Measurements from ENCODE around the gene ADAMTSL3.

Gene ADAMTSL3

DNA sequence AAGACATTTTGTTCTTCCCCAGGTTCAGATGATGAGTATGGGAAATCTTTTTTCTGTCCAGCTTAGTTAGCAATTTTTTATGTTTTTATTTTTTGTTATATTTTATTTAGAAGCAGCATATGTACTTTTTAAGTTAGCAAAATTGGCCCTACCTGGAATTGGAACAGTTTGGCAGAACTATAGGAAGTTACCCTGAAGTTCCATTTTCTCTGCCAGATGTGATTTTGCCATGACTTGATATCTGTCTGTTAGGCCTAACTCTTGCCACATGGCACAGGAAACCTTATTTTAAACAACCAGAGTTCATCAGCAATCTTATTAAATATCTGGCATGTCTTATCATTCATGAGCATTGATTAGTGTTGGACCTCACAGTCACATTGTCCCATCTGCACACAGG is 67.1 kb downstream of the ADAMTSL3 start:
- no peak for DNase-seq (ENCODE audit: low read depth)

DNA sequence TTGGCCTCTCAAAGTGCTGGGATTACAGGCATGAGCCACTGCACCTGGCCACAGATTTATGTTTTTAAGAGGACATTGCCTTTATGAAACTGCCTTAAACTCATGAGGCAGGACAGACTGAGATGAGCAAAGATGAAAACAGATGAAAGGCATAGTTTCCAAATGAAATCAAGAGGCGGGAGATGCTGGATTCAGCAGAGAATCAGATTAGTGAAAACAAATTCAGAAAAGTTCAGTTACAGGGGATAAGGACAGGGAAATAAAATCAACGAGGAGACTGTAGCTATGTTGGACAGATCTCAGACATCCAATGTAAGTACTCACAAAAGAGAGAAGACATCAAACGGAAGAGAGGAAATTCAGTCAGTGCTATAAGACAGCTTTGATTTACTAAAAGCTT is 68.1 kb downstream of the ADAMTSL3 start:
- no peak for DNase-seq (ENCODE audit: low read depth)
- H3K4me3 ChIP-seq (ENCODE audit: low read depth, low read length) = no peak overlapping the region
- TF ChIP-seq, protein P1, sequence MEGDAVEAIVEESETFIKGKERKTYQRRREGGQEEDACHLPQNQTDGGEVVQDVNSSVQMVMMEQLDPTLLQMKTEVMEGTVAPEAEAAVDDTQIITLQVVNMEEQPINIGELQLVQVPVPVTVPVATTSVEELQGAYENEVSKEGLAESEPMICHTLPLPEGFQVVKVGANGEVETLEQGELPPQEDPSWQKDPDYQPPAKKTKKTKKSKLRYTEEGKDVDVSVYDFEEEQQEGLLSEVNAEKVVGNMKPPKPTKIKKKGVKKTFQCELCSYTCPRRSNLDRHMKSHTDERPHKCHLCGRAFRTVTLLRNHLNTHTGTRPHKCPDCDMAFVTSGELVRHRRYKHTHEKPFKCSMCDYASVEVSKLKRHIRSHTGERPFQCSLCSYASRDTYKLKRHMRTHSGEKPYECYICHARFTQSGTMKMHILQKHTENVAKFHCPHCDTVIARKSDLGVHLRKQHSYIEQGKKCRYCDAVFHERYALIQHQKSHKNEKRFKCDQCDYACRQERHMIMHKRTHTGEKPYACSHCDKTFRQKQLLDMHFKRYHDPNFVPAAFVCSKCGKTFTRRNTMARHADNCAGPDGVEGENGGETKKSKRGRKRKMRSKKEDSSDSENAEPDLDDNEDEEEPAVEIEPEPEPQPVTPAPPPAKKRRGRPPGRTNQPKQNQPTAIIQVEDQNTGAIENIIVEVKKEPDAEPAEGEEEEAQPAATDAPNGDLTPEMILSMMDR (IDR thresholded peaks at IDR 0.05; ENCODE audit: low read depth, low read length, missing control alignments) = no peak

More for the DNA sequence above, 67.1 kb downstream of the ADAMTSL3 start:
- TF ChIP-seq, protein P1 (IDR thresholded peaks at IDR 0.05; ENCODE audit: low read depth, low read length, missing control alignments) = no peak
- no peak overlapping the region for H3K4me3 ChIP-seq (ENCODE audit: low read depth, low read length)

DNA sequence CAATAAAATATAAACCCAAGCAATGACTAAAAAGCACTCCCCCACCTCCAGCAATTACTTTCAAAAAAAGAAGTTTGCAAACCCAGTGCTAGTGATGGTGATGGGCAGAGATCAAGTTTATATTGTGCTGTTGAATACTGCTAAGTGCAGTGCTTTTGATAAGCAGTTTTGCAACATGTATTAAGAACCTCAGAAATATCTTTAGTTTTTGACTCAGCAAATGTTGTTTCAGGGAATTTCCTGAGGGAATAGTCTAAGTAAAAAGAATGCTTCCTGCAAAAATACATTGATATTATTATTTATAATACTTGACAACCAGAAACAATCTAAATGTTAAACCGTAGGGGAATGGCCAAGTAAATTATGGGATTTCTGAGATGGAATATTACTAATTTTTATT is 69.3 kb downstream of the ADAMTSL3 start:
- no peak overlapping the region for H3K4me3 ChIP-seq (ENCODE audit: low read depth, low read length)
- DNase-seq (ENCODE audit: low read depth) = no peak
- TF ChIP-seq, protein P1 (IDR thresholded peaks at IDR 0.05; ENCODE audit: low read depth, low read length, missing control alignments) = no peak

DNA sequence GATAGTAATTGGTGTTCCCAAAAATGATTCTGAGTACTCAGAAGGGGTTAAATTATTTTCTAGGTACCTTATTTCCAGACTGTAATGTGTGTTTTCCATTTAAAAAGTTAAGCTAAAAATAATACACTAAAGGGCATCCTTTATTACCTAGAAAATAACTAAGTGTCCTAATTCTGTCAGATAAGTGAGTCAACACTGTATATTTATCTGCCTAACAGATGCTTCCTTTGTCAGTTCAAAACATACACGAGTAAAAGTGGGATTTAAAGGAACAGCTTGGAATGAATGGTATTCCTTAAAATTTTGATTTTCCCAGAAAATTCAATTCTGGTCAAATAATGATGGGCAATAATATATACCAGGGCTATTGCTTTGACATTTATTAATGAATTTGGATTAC is 78.3 kb downstream of the ADAMTSL3 start:
- TF ChIP-seq, protein P1 (IDR thresholded peaks at IDR 0.05; ENCODE audit: low read depth, low read length, missing control alignments) = no peak
- DNase-seq (ENCODE audit: low read depth) = no peak
- H3K4me3 ChIP-seq (ENCODE audit: low read depth, low read length) = no peak overlapping the region

DNA sequence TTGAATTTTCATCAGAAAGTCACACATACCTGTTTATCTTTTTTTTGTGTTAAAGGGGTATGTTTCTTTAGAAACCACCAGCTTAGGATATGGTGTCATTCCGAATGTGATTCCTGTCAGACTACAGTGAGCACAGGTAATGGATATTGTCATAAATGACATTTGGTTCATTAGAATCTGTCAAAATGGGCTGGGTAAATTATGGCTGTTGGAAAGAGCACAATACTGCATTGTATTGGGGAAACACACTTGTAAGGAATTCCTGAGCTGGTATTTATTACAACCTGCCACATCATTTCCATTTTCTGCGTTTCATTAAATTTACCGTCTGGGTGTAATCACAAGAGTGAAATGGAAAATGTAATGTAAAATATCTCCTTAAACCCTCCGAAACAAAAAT is 78.8 kb downstream of the ADAMTSL3 start:
- DNase-seq (ENCODE audit: low read depth) = no peak
- no peak overlapping the region for H3K4me3 ChIP-seq (ENCODE audit: low read depth, low read length)
- TF ChIP-seq, protein P1 (IDR thresholded peaks at IDR 0.05; ENCODE audit: low read depth, low read length, missing control alignments) = no peak

DNA sequence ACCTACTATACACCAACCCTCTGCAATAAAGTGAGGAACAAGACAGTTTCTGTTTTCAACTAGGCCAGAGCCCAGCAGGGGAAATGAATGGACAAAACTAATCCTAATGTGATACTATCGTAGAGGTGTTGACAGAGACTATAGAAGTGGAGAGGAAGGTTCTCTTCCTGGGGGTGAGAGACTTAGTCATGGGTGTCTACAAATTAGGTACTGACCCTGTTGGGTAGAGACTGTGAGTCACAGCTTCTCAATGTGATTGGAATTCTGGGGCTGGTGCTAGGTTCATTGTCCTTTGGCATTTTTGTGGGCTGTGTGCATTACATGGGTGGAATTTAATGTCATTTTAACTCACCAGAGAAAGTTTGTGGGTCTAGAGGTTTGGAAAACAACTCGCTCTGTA is 79.3 kb downstream of the ADAMTSL3 start:
- H3K4me3 ChIP-seq (ENCODE audit: low read depth, low read length) = no peak overlapping the region
- TF ChIP-seq, protein P1 (IDR thresholded peaks at IDR 0.05; ENCODE audit: low read depth, low read length, missing control alignments) = no peak
- no peak for DNase-seq (ENCODE audit: low read depth)

DNA sequence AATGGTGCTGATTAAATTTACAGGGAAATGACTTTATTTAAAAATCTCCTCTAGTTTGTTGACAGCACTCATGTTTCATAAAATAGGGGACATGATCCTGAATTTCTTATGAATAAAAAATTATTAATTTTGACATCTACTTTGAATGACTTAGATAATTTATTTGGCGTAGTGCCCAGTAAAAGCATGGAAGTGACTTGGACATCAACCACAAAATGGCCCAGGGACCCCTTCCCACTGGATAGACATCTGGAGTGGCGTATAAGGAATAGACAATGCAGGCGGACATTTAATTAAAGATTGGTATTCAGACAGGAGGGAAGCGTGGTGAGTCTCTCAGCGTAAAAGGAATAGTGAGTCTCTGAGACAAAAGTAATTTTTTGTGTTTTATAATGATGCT is 79.8 kb downstream of the ADAMTSL3 start:
- no peak for DNase-seq (ENCODE audit: low read depth)
- TF ChIP-seq, protein P1 (IDR thresholded peaks at IDR 0.05; ENCODE audit: low read depth, low read length, missing control alignments) = no peak
- H3K4me3 ChIP-seq (ENCODE audit: low read depth, low read length) = no peak overlapping the region

Data from GM12864 (cell line).